GM21381 (cell line): ENCODE data around the gene PLEKHM3.

Experiments
- ATAC-seq: cut with Tn5 transposase; IDR thresholded peaks from one replicate; pipeline ENCODE4 v1.9.1; 2021; ENCODE audit warnings: mild to moderate bottlenecking, moderate library complexity; ENCODE audit not compliant: unreplicated experiment

The PLEKHM3 gene

GRCh38 chr2:207807516-207807915, 217.8 kb downstream of the PLEKHM3 start:
- ATAC-seq: no peak

GRCh38 chr2:207805566-207806226, 219.6 kb downstream of the PLEKHM3 start:
- ATAC-seq: no peak

- no peak for ATAC-seq
Observed at GRCh38 chr2:207802650-207803049, 222.7 kb downstream of the PLEKHM3 start.

- ATAC-seq: no peak
Observed at GRCh38 chr2:207801259-207801658, 224.1 kb downstream of the PLEKHM3 start.

- ATAC-seq: no peak
Observed at GRCh38 chr2:207796585-207797350, 228.6 kb downstream of the PLEKHM3 start.

- ATAC-seq: no peak
Observed at GRCh38 chr2:207792244-207792785, 233.0 kb downstream of the PLEKHM3 start.

- no peak for ATAC-seq
Observed at GRCh38 chr2:207791579-207792243, 233.6 kb downstream of the PLEKHM3 start.

- no peak for ATAC-seq
Observed at GRCh38 chr2:207790898-207791297, 234.4 kb downstream of the PLEKHM3 start.

- no peak for ATAC-seq
Observed at GRCh38 chr2:207787800-207788199, 237.5 kb downstream of the PLEKHM3 start.

- ATAC-seq: no peak
Observed at GRCh38 chr2:207787017-207787416, 238.3 kb downstream of the PLEKHM3 start.

GRCh38 chr2:207784898-207785297, 240.4 kb downstream of the PLEKHM3 start:
- ATAC-seq: no peak

- ATAC-seq: no peak
Observed at GRCh38 chr2:207783514-207783913, 241.8 kb downstream of the PLEKHM3 start.

GRCh38 chr2:207782238-207783030, 242.9 kb downstream of the PLEKHM3 start:
- ATAC-seq: no peak

- ATAC-seq: no peak
Observed at GRCh38 chr2:207779523-207779922, 245.8 kb downstream of the PLEKHM3 start.

GRCh38 chr2:207778298-207778882, 246.9 kb downstream of the PLEKHM3 start:
- no peak for ATAC-seq

GRCh38 chr2:207777124-207777523, 248.2 kb downstream of the PLEKHM3 start:
- no peak for ATAC-seq

GRCh38 chr2:207775473-207775872, 249.9 kb downstream of the PLEKHM3 start:
- no peak for ATAC-seq

- ATAC-seq: no peak
Observed at GRCh38 chr2:207772844-207773205, 252.5 kb downstream of the PLEKHM3 start.

GRCh38 chr2:207772081-207772843, 253.1 kb downstream of the PLEKHM3 start:
- ATAC-seq: no peak

GRCh38 chr2:207771421-207771820, 253.9 kb downstream of the PLEKHM3 start:
- ATAC-seq: no peak
